ENCODE results near the gene ZCCHC17. TPM values are rescaled to one million over a fixed set of nuclear protein-coding genes. Genes with fewer than 3 reads are reported as not detected.

The ZCCHC17 gene
- total RNA-seq, 1 experiment from 2014 or later = 42.0 TPM

DNA sequence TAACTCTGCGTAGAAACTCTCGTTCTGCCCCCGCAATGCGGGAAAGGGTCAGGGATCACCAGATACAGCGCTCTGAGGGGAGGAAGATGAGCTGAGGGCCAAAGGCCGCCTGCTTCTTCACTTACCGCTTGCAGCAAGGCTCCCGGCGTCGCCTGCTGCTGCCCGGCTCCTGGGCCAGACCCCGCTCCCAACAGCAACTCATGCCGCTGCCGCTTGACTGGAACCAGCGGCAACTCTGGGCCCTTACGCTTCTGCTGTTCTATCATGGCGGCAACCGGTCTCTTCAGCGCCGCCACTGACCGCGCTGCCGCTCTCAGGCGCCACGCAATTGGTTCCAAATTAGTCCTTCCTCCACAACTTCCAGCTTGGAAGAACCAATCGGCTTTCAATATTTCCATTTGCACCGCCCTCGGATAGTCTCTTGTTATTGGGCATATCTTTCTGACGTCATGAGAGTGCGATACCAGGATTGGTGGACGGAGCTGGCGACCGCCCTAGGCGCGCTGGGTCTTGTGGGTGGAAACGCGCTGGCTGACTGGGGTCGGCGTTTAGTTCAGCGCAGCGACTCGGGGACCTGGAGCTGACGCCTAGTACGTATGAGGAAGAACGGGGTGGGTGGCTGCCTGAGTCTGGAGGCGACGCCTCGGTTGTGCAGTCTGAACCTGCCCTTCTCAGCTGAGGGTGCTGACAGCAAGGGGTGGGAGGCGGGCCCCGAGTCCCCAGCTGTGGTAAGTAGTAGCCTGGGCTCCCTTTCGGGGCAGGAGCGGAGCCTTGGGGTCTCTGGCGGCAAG, at the start of gene ZCCHC17, which contains the start of gene SNRNP40 (continued):
- TF ChIP-seq, protein P1, sequence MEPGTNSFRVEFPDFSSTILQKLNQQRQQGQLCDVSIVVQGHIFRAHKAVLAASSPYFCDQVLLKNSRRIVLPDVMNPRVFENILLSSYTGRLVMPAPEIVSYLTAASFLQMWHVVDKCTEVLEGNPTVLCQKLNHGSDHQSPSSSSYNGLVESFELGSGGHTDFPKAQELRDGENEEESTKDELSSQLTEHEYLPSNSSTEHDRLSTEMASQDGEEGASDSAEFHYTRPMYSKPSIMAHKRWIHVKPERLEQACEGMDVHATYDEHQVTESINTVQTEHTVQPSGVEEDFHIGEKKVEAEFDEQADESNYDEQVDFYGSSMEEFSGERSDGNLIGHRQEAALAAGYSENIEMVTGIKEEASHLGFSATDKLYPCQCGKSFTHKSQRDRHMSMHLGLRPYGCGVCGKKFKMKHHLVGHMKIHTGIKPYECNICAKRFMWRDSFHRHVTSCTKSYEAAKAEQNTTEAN (CRISPR knock-in tag; IDR thresholded peaks at IDR 0.05) = 0 out of 2 replicates have a peak, but pooled peaks have one; percentile 63
- 0 out of 2 replicates have a peak, but pooled peaks have one; percentile 43 for TF ChIP-seq FOXP1 (CRISPR knock-in tag; IDR thresholded peaks at IDR 0.05; ENCODE audit: borderline replicate concordance)
- TF ChIP-seq, protein P2, sequence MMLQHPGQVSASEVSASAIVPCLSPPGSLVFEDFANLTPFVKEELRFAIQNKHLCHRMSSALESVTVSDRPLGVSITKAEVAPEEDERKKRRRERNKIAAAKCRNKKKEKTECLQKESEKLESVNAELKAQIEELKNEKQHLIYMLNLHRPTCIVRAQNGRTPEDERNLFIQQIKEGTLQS (CRISPR knock-in tag; conservative IDR thresholded peaks at IDR 0.05) = no peak
- TF ChIP-seq TEAD1 (CRISPR knock-in tag; IDR thresholded peaks at IDR 0.05) = 0 out of 2 replicates have a peak, but pooled peaks have one; percentile 0
- TF ChIP-seq, protein P3, sequence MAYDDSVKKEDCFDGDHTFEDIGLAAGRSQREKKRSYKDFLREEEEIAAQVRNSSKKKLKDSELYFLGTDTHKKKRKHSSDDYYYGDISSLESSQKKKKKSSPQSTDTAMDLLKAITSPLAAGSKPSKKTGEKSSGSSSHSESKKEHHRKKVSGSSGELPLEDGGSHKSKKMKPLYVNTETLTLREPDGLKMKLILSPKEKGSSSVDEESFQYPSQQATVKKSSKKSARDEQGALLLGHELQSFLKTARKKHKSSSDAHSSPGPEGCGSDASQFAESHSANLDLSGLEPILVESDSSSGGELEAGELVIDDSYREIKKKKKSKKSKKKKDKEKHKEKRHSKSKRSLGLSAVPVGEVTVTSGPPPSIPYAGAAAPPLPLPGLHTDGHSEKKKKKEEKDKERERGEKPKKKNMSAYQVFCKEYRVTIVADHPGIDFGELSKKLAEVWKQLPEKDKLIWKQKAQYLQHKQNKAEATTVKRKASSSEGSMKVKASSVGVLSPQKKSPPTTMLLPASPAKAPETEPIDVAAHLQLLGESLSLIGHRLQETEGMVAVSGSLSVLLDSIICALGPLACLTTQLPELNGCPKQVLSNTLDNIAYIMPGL (CRISPR knock-in tag; IDR thresholded peaks at IDR 0.05) = no peak; the same call in 1 of the 2 replicates
- no peak for TF ChIP-seq CBFB (CRISPR knock-in tag; IDR thresholded peaks at IDR 0.05; ENCODE audit: low read depth)
- TF ChIP-seq ATF1 (CRISPR knock-in tag; IDR thresholded peaks at IDR 0.05) = no peak
- TF ChIP-seq, protein P4, sequence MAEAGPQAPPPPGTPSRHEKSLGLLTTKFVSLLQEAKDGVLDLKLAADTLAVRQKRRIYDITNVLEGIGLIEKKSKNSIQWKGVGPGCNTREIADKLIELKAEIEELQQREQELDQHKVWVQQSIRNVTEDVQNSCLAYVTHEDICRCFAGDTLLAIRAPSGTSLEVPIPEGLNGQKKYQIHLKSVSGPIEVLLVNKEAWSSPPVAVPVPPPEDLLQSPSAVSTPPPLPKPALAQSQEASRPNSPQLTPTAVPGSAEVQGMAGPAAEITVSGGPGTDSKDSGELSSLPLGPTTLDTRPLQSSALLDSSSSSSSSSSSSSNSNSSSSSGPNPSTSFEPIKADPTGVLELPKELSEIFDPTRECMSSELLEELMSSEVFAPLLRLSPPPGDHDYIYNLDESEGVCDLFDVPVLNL (CRISPR knock-in tag; IDR thresholded peaks at IDR 0.05; ENCODE audit: borderline replicate concordance, low read depth) = peak; percentile 70; the same call in 1 of the 2 replicates
- TF ChIP-seq, protein P5, sequence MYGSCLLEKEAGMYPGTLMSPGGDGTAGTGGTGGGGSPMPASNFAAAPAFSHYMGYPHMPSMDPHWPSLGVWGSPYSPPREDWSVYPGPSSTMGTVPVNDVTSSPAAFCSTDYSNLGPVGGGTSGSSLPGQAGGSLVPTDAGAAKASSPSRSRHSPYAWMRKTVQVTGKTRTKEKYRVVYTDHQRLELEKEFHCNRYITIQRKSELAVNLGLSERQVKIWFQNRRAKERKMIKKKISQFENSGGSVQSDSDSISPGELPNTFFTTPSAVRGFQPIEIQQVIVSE (CRISPR knock-in tag; IDR thresholded peaks at IDR 0.05; ENCODE audit: borderline replicate concordance) = no peak
- TF ChIP-seq, protein P6, sequence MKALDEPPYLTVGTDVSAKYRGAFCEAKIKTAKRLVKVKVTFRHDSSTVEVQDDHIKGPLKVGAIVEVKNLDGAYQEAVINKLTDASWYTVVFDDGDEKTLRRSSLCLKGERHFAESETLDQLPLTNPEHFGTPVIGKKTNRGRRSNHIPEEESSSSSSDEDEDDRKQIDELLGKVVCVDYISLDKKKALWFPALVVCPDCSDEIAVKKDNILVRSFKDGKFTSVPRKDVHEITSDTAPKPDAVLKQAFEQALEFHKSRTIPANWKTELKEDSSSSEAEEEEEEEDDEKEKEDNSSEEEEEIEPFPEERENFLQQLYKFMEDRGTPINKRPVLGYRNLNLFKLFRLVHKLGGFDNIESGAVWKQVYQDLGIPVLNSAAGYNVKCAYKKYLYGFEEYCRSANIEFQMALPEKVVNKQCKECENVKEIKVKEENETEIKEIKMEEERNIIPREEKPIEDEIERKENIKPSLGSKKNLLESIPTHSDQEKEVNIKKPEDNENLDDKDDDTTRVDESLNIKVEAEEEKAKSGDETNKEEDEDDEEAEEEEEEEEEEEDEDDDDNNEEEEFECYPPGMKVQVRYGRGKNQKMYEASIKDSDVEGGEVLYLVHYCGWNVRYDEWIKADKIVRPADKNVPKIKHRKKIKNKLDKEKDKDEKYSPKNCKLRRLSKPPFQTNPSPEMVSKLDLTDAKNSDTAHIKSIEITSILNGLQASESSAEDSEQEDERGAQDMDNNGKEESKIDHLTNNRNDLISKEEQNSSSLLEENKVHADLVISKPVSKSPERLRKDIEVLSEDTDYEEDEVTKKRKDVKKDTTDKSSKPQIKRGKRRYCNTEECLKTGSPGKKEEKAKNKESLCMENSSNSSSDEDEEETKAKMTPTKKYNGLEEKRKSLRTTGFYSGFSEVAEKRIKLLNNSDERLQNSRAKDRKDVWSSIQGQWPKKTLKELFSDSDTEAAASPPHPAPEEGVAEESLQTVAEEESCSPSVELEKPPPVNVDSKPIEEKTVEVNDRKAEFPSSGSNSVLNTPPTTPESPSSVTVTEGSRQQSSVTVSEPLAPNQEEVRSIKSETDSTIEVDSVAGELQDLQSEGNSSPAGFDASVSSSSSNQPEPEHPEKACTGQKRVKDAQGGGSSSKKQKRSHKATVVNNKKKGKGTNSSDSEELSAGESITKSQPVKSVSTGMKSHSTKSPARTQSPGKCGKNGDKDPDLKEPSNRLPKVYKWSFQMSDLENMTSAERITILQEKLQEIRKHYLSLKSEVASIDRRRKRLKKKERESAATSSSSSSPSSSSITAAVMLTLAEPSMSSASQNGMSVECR (CRISPR knock-in tag; IDR thresholded peaks at IDR 0.05; ENCODE audit: borderline replicate concordance) = peak; percentile 50; the same call in 1 of the 2 replicates
- TF ChIP-seq, protein P7, sequence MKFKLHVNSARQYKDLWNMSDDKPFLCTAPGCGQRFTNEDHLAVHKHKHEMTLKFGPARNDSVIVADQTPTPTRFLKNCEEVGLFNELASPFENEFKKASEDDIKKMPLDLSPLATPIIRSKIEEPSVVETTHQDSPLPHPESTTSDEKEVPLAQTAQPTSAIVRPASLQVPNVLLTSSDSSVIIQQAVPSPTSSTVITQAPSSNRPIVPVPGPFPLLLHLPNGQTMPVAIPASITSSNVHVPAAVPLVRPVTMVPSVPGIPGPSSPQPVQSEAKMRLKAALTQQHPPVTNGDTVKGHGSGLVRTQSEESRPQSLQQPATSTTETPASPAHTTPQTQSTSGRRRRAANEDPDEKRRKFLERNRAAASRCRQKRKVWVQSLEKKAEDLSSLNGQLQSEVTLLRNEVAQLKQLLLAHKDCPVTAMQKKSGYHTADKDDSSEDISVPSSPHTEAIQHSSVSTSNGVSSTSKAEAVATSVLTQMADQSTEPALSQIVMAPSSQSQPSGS (CRISPR knock-in tag; IDR thresholded peaks at IDR 0.05; ENCODE audit: borderline replicate concordance, low read depth) = no peak
- TF ChIP-seq, protein P8, sequence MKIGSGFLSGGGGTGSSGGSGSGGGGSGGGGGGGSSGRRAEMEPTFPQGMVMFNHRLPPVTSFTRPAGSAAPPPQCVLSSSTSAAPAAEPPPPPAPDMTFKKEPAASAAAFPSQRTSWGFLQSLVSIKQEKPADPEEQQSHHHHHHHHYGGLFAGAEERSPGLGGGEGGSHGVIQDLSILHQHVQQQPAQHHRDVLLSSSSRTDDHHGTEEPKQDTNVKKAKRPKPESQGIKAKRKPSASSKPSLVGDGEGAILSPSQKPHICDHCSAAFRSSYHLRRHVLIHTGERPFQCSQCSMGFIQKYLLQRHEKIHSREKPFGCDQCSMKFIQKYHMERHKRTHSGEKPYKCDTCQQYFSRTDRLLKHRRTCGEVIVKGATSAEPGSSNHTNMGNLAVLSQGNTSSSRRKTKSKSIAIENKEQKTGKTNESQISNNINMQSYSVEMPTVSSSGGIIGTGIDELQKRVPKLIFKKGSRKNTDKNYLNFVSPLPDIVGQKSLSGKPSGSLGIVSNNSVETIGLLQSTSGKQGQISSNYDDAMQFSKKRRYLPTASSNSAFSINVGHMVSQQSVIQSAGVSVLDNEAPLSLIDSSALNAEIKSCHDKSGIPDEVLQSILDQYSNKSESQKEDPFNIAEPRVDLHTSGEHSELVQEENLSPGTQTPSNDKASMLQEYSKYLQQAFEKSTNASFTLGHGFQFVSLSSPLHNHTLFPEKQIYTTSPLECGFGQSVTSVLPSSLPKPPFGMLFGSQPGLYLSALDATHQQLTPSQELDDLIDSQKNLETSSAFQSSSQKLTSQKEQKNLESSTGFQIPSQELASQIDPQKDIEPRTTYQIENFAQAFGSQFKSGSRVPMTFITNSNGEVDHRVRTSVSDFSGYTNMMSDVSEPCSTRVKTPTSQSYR (CRISPR knock-in tag; IDR thresholded peaks at IDR 0.05) = no peak
- TF ChIP-seq, protein P9, sequence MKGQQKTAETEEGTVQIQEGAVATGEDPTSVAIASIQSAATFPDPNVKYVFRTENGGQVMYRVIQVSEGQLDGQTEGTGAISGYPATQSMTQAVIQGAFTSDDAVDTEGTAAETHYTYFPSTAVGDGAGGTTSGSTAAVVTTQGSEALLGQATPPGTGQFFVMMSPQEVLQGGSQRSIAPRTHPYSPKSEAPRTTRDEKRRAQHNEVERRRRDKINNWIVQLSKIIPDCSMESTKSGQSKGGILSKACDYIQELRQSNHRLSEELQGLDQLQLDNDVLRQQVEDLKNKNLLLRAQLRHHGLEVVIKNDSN (CRISPR knock-in tag; IDR thresholded peaks at IDR 0.05) = 0 out of 2 replicates have a peak, but pooled peaks have one; percentile 24
- TF ChIP-seq, protein P10, sequence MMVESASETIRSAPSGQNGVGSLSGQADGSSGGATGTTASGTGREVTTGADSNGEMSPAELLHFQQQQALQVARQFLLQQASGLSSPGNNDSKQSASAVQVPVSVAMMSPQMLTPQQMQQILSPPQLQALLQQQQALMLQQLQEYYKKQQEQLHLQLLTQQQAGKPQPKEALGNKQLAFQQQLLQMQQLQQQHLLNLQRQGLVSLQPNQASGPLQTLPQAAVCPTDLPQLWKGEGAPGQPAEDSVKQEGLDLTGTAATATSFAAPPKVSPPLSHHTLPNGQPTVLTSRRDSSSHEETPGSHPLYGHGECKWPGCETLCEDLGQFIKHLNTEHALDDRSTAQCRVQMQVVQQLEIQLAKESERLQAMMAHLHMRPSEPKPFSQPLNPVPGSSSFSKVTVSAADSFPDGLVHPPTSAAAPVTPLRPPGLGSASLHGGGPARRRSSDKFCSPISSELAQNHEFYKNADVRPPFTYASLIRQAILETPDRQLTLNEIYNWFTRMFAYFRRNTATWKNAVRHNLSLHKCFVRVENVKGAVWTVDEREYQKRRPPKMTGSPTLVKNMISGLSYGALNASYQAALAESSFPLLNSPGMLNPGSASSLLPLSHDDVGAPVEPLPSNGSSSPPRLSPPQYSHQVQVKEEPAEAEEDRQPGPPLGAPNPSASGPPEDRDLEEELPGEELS (CRISPR knock-in tag; IDR thresholded peaks at IDR 0.05) = 0 out of 2 replicates have a peak, but pooled peaks have one; percentile 12
- TF ChIP-seq, protein P11, sequence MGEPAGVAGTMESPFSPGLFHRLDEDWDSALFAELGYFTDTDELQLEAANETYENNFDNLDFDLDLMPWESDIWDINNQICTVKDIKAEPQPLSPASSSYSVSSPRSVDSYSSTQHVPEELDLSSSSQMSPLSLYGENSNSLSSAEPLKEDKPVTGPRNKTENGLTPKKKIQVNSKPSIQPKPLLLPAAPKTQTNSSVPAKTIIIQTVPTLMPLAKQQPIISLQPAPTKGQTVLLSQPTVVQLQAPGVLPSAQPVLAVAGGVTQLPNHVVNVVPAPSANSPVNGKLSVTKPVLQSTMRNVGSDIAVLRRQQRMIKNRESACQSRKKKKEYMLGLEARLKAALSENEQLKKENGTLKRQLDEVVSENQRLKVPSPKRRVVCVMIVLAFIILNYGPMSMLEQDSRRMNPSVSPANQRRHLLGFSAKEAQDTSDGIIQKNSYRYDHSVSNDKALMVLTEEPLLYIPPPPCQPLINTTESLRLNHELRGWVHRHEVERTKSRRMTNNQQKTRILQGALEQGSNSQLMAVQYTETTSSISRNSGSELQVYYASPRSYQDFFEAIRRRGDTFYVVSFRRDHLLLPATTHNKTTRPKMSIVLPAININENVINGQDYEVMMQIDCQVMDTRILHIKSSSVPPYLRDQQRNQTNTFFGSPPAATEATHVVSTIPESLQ (CRISPR knock-in tag; IDR thresholded peaks at IDR 0.05) = no peak

Data from WTC11 (cell line).